ENCODE results near the gene CDH20. TPM values are rescaled to one million over a fixed set of nuclear protein-coding genes. Genes with fewer than 3 reads are reported as not detected.

Gene CDH20
- total and polyA plus RNA-seq, 4 experiments from 2014 or later: not detected

- Histone ChIP-seq H3K4me1 (ENCODE audit: insufficient read depth, low read length) (peaks cover 6% of the 10 kb centered on the region), H3K27ac (ENCODE audit: low read depth, low read length) (no peak overlapping the region), H3K36me3 (ENCODE audit: insufficient read depth, low read length) (no peaks in the 10 kb centered on the region), H3K27me3 (ENCODE audit: insufficient read depth, low read length) (no peaks in the 10 kb centered on the region), H3K4me3 (ENCODE audit: low read length in 2 of 2) (no peak overlapping the region), H3K9me3 (ENCODE audit: control insufficient read depth in 1 of 2, low read length in 2 of 2) (no peaks in the 10 kb centered on the region)
- ChIA-PET POLR2A (ENCODE audit: partially characterized antibody) (no interaction called here), CTCF (ENCODE audit: partially characterized antibody) (interaction anchor here (0.6 to 7.0 kb wide), 17 partner anchors 9 to 583 kb away, joined by 3 to 92 read pairs (median 4); no protein-coding TSS in a partner anchor)
- Mint-ChIP-seq H3K27me3 (peaks cover 34 to 39% of the 10 kb centered on the region in 2 donors), H3K4me3 (peak overlapping the region in 1 of 8 donors; percentile 13), H3K27ac (no peak overlapping the region), H3K36me3 (no peaks in the 10 kb centered on the region), H3K9me3 (no peaks in the 10 kb centered on the region), H3K4me1 (peaks cover 5 to 24% (median 9%) of the 10 kb centered on the region in 4 donors)
- no peak for DNase-seq
- intact Hi-C loops (cut with micrococcal nuclease): loop anchor here (1.0 to 2.0 kb wide), 2 partner anchors 319 to 549 kb away; no protein-coding TSS in a partner anchor
These were observed 249.0 kb downstream of the CDH20 start for GRCh38 chr18:61582202-61582710.

GRCh38 chr18:61583548-61583947 is 250.3 kb downstream of the CDH20 start:
- POLR2A ChIA-PET (ENCODE audit: partially characterized antibody): no interaction called here
- CTCF ChIA-PET (ENCODE audit: partially characterized antibody): interaction anchor here (1.7 to 7.0 kb wide), 3 partner anchors 19 to 548 kb away, joined by 7 to 92 read pairs (median 8); no protein-coding TSS in a partner anchor
- Mint-ChIP-seq H3K4me3 (no peak overlapping the region), H3K4me1 (peaks cover 5 to 24% (median 9%) of the 10 kb centered on the region in 4 donors), H3K27ac (no peak overlapping the region), H3K9me3 (no peaks in the 10 kb centered on the region), H3K27me3 (peaks cover 27 to 31% of the 10 kb centered on the region in 2 donors), H3K36me3 (no peaks in the 10 kb centered on the region)
- no peaks in the 10 kb centered on the region for H3K36me3 ChIP-seq (ENCODE audit: insufficient read depth, low read length)
- H3K4me1 ChIP-seq (ENCODE audit: insufficient read depth, low read length): peaks cover 6% of the 10 kb centered on the region
- H3K4me3 ChIP-seq (ENCODE audit: low read length in 2 of 2): no peak overlapping the region
- no peak overlapping the region for H3K27ac ChIP-seq (ENCODE audit: low read depth, low read length)
- no peak for DNase-seq
- H3K27me3 ChIP-seq (ENCODE audit: insufficient read depth, low read length): no peaks in the 10 kb centered on the region
- intact Hi-C loops (cut with micrococcal nuclease): loop anchor here (2.0 kb wide), 1 partner anchor 317 kb away; no protein-coding TSS in a partner anchor
- no peaks in the 10 kb centered on the region for H3K9me3 ChIP-seq (ENCODE audit: control insufficient read depth in 1 of 2, low read length in 2 of 2)

GRCh38 chr18:61587865-61588264 is 254.6 kb downstream of the CDH20 start:
- Mint-ChIP-seq H3K9me3 (no peaks in the 10 kb centered on the region), H3K36me3 (no peaks in the 10 kb centered on the region), H3K4me1 (no peaks in the 10 kb centered on the region), H3K4me3 (no peak overlapping the region), H3K27me3 (peaks cover 9 to 13% of the 10 kb centered on the region in 2 donors), H3K27ac (no peak overlapping the region)
- ChIA-PET POLR2A (ENCODE audit: partially characterized antibody) (no interaction called here), CTCF (ENCODE audit: partially characterized antibody) (interaction anchor here (1.4 kb wide), 1 partner anchor 15 kb away, joined by 3 read pairs; no protein-coding TSS in a partner anchor)
- Histone ChIP-seq H3K4me3 (ENCODE audit: low read length in 2 of 2) (no peak overlapping the region), H3K4me1 (ENCODE audit: insufficient read depth, low read length) (no peaks in the 10 kb centered on the region), H3K27ac (ENCODE audit: low read depth, low read length) (no peak overlapping the region), H3K27me3 (ENCODE audit: insufficient read depth, low read length) (no peaks in the 10 kb centered on the region), H3K36me3 (ENCODE audit: insufficient read depth, low read length) (no peaks in the 10 kb centered on the region), H3K9me3 (ENCODE audit: control insufficient read depth in 1 of 2, low read length in 2 of 2) (no peaks in the 10 kb centered on the region)
- DNase-seq: no peak
- intact Hi-C loops (cut with micrococcal nuclease): no loop called here

- Mint-ChIP-seq H3K9me3 (no peaks in the 10 kb centered on the region), H3K4me1 (no peaks in the 10 kb centered on the region), H3K27me3 (peaks cover 10 to 13% of the 10 kb centered on the region in 2 donors), H3K4me3 (no peak overlapping the region), H3K36me3 (no peaks in the 10 kb centered on the region), H3K27ac (no peak overlapping the region)
- H3K4me3 ChIP-seq (ENCODE audit: low read length in 2 of 2): no peak overlapping the region
- H3K4me1 ChIP-seq (ENCODE audit: insufficient read depth, low read length): no peaks in the 10 kb centered on the region
- DNase-seq: no peak
- no peak overlapping the region for H3K27ac ChIP-seq (ENCODE audit: low read depth, low read length)
- intact Hi-C loops (cut with micrococcal nuclease): no loop called here
- no peaks in the 10 kb centered on the region for H3K36me3 ChIP-seq (ENCODE audit: insufficient read depth, low read length)
- no peaks in the 10 kb centered on the region for H3K27me3 ChIP-seq (ENCODE audit: insufficient read depth, low read length)
- CTCF ChIA-PET (ENCODE audit: partially characterized antibody): interaction anchor here (0.9 kb wide), 1 partner anchor 19 kb away, joined by 3 read pairs; no protein-coding TSS in a partner anchor
- POLR2A ChIA-PET (ENCODE audit: partially characterized antibody): interaction anchor here (0.8 kb wide), 1 partner anchor 44 kb away, joined by 3 read pairs; no protein-coding TSS in a partner anchor
- no peaks in the 10 kb centered on the region for H3K9me3 ChIP-seq (ENCODE audit: control insufficient read depth in 1 of 2, low read length in 2 of 2)
These were observed 256.0 kb downstream of the CDH20 start for GRCh38 chr18:61589053-61589723.

- no peaks in the 10 kb centered on the region for H3K9me3 Mint-ChIP-seq
- H3K27me3 ChIP-seq (ENCODE audit: insufficient read depth, low read length): no peaks in the 10 kb centered on the region
- intact Hi-C loops (cut with micrococcal nuclease): no loop called here
- H3K36me3 Mint-ChIP-seq: no peaks in the 10 kb centered on the region
- CTCF ChIA-PET (ENCODE audit: partially characterized antibody): interaction anchor here (1.2 kb wide), 1 partner anchor 11 kb away, joined by 3 read pairs; no protein-coding TSS in a partner anchor
- no peaks in the 10 kb centered on the region for H3K9me3 ChIP-seq (ENCODE audit: control insufficient read depth in 1 of 2, low read length in 2 of 2)
- no peak overlapping the region for H3K4me3 ChIP-seq (ENCODE audit: low read length in 2 of 2)
- no peak overlapping the region for H3K27ac Mint-ChIP-seq
- no peak for DNase-seq
- H3K27ac ChIP-seq (ENCODE audit: low read depth, low read length): no peak overlapping the region
- POLR2A ChIA-PET (ENCODE audit: partially characterized antibody): interaction anchor here (0.8 kb wide), 1 partner anchor 44 kb away, joined by 3 read pairs; no protein-coding TSS in a partner anchor
- peaks cover 10 to 13% of the 10 kb centered on the region in 2 donors for H3K27me3 Mint-ChIP-seq
- no peaks in the 10 kb centered on the region for H3K4me1 Mint-ChIP-seq
- no peaks in the 10 kb centered on the region for H3K4me1 ChIP-seq (ENCODE audit: insufficient read depth, low read length)
- no peak overlapping the region for H3K4me3 Mint-ChIP-seq
- no peaks in the 10 kb centered on the region for H3K36me3 ChIP-seq (ENCODE audit: insufficient read depth, low read length)
These were observed 256.5 kb downstream of the CDH20 start for GRCh38 chr18:61589724-61590065.

- CTCF ChIA-PET (ENCODE audit: partially characterized antibody): no interaction called here
- peaks cover 5 to 11% of the 10 kb centered on the region in 2 donors for H3K27me3 Mint-ChIP-seq
These were observed 258.0 kb downstream of the CDH20 start for GRCh38 chr18:61591253-61591652.

GRCh38 chr18:61595615-61596251 is 262.5 kb downstream of the CDH20 start:
- Mint-ChIP-seq H3K27me3 (peaks cover 7 to 13% of the 10 kb centered on the region in 2 donors), H3K9me3 (no peaks in the 10 kb centered on the region), H3K4me3 (no peak overlapping the region), H3K4me1 (no peaks in the 10 kb centered on the region), H3K36me3 (no peaks in the 10 kb centered on the region), H3K27ac (no peak overlapping the region)
- no peak for DNase-seq
- Histone ChIP-seq H3K27me3 (ENCODE audit: insufficient read depth, low read length) (no peaks in the 10 kb centered on the region), H3K27ac (ENCODE audit: low read depth, low read length) (no peak overlapping the region), H3K36me3 (ENCODE audit: insufficient read depth, low read length) (no peaks in the 10 kb centered on the region), H3K4me3 (ENCODE audit: low read length in 2 of 2) (no peak overlapping the region), H3K4me1 (ENCODE audit: insufficient read depth, low read length) (no peaks in the 10 kb centered on the region), H3K9me3 (ENCODE audit: control insufficient read depth in 1 of 2, low read length in 2 of 2) (no peaks in the 10 kb centered on the region)
- ChIA-PET POLR2A (ENCODE audit: partially characterized antibody) (no interaction called here), CTCF (ENCODE audit: partially characterized antibody) (interaction anchor here (1.3 to 1.5 kb wide), 2 partner anchors 14 to 23 kb away, joined by 3 read pairs; no protein-coding TSS in a partner anchor)
- intact Hi-C loops (cut with micrococcal nuclease): no loop called here

More at GRCh38 chr18:61591253-61591652, 258.0 kb downstream of the CDH20 start:
- POLR2A ChIA-PET (ENCODE audit: partially characterized antibody): no interaction called here
- H3K9me3 Mint-ChIP-seq: no peaks in the 10 kb centered on the region
- Histone ChIP-seq H3K36me3 (ENCODE audit: insufficient read depth, low read length) (no peaks in the 10 kb centered on the region), H3K27ac (ENCODE audit: low read depth, low read length) (no peak overlapping the region), H3K4me3 (ENCODE audit: low read length in 2 of 2) (no peak overlapping the region), H3K9me3 (ENCODE audit: control insufficient read depth in 1 of 2, low read length in 2 of 2) (no peaks in the 10 kb centered on the region), H3K4me1 (ENCODE audit: insufficient read depth, low read length) (no peaks in the 10 kb centered on the region), H3K27me3 (ENCODE audit: insufficient read depth, low read length) (no peaks in the 10 kb centered on the region)
- no peak overlapping the region for H3K4me3 Mint-ChIP-seq
- DNase-seq: no peak
- H3K27ac Mint-ChIP-seq: no peak overlapping the region
- H3K4me1 Mint-ChIP-seq: no peaks in the 10 kb centered on the region
- intact Hi-C loops (cut with micrococcal nuclease): no loop called here
- H3K36me3 Mint-ChIP-seq: no peaks in the 10 kb centered on the region
